ENCODE measurements around the gene H2BW2.
"Not testable (repeated sequence)": the region's sequence is repeated elsewhere in the genome, so short reads cannot be mapped to it uniquely, and the experiment has no call there.

Gene H2BW2

DNA sequence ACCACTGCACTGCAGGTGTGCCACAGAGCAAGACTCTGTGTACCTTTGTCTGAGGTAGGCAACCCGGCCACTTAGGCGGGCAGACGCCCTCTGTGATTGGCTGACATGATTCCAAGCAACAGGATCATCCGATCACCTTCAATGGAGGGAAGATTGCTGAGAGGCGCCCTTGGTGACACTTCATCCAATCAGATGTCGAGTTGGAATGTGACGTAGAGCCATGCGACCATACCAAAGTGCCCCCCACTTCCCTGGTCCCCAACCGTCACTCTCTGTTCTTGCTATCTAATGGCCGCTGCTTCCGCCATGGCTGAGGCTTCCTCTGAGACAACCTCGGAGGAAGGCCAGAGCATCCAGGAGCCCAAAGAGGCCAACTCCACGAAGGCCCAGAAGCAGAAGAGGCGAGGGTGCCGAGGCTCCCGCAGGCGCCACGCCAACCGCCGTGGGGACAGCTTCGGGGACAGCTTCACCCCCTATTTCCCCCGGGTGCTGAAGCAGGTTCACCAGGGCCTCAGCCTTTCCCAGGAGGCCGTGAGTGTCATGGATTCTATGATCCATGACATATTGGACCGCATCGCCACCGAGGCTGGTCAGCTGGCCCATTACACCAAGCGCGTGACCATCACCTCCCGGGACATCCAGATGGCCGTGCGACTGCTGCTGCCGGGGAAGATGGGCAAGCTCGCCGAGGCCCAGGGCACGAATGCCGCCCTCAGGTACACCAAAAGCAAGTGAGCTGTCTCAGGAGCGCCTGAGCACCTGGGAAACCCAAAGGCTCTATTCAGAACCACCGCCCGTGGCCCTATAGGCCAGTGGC, at the start of gene H2BW2:
TSS of gene H2BW2 (plus strand) at position 268 of the 817 bp plus-strand sequence. CDS start at position 307, 39 bp downstream.
- DNase-seq (ENCODE audit: low spot score): no peak

- no peak for DNase-seq (ENCODE audit: low spot score)
Measured at GRCh38 chrX:103999234-103999633, 40.5 kb upstream of the H2BW2 start.

- DNase-seq (ENCODE audit: low spot score): no peak
Measured at GRCh38 chrX:104008831-104009230, 30.9 kb upstream of the H2BW2 start.

GRCh38 chrX:104013158-104013557, 26.6 kb upstream of the H2BW2 start:
- DNase-seq (ENCODE audit: low spot score): no peak

GRCh38 chrX:104013606-104014005, 26.1 kb upstream of the H2BW2 start, which contains the start of gene H2BW1:
H2BW1 (minus strand) TSS chrX:104013708; CDS start chrX:104013576, 132 bp downstream.
- DNase-seq (ENCODE audit: low spot score): no peak

GRCh38 chrX:104015576-104015975, 24.2 kb upstream of the H2BW2 start:
- not testable (repeated sequence) for DNase-seq (ENCODE audit: low spot score)

GRCh38 chrX:104018126-104018525, 21.6 kb upstream of the H2BW2 start:
- no peak for DNase-seq (ENCODE audit: low spot score)

GRCh38 chrX:104041003-104041402, 1.2 kb downstream of the H2BW2 start:
- no peak for DNase-seq (ENCODE audit: low spot score)

- no peak for DNase-seq (ENCODE audit: low spot score)
Measured at GRCh38 chrX:104045642-104046041, 5.9 kb downstream of the H2BW2 start.

GRCh38 chrX:104047171-104047570, 7.4 kb downstream of the H2BW2 start:
- no peak for DNase-seq (ENCODE audit: low spot score)

DNA sequence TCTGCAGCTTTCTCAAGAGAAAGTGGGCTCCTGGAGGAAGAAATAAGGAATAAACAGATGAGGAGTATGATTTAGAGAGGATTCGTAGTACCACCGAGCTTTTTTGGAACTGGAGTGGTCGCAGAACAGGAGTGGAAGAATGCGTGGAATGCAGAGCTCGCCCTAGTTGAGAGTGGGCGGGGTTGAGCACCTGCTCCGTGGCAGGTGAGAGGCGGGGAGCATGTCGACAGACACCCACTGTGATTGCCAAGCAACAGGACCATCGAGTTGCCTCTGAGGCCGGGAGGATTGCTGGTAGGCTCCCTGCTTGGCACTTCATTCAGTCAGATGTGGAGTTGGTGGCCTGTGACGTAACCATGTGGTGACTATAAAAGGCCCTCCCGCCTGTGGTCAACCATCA, 15.2 kb downstream of the H2BW2 start:
- DNase-seq (ENCODE audit: low spot score): not testable (repeated sequence)

DNA sequence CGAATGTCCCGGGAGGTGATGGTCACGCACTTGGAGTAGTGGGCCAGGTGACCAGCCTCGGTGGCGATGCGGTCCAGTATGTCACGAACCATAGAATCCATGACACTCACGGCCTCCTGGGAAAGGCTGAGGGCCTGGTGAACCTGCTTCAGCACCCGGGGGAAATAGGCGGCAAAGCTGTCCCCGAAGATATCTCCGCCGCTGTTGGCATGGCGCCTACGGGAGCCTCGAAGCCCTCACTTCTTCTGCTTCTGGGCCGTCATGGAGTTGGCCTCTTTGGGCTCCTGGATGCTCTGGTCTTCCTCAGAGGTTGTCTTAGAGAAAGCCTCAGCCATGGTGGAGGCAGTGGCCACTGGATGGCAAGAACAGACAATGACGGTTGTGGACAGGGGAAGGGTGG, 22.9 kb downstream of the H2BW2 start:
- not testable (repeated sequence) for DNase-seq (ENCODE audit: low spot score)

DNA sequence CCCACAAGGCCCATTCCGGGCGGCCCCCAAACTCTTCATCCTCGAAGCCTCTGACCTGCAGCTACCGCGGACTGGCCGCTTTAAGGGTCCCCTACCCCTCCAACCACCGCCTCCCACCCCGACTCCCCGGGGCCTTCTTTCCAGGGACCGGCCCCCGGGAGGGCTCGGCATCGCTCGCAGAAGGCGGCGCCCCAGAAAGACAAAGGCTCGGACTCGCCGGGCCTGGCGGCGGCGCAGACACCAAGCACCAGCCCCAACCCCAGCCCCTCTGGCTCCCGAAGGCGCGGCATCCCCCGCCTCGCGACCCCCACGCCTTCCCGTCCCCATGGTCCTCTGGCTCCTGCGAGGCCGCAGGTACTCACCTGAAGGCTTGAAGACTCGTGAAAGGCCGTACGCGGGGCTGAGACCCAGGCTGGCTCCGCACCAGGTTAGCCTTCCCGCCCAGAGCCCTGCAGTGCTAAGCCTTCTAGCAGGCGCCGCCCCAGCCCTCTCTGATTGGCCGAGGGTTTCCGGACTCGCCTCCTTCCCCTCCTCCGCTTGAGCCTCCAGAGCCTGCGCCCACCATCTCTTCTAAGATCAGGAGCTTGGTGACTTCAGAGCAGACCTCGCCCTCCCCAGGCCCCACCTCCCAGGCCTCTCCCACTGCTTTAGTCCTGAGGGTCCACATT, 36.2 kb downstream of the H2BW2 start, which contains the start of gene TMSB15C:
TSS of gene TMSB15C (minus strand) at position 459 of the 668 bp plus-strand sequence.
- DNase-seq (ENCODE audit: low spot score): not testable (repeated sequence)

DNA sequence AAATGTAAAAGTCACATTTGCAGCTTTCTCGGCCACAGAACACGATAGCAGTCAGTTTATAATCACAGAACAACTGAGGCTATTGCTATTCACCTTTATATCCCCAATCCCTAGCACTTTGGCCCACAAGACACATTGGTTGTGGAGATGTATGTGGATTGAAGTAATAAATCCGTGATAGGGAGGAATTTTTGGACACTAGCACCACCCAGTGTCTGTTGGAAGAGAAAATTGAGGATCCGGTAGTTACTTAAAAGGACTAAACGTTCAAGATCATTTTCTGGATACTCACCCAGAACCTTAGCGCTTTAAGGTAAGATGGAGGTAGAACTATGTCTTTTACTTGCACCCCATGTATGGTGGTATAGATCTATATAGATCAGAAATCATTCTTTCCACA, 38.1 kb downstream of the H2BW2 start:
- not testable (repeated sequence) for DNase-seq (ENCODE audit: low spot score)

GRCh38 chrX:104084063-104084462, 44.3 kb downstream of the H2BW2 start:
- DNase-seq (ENCODE audit: low spot score): no peak

DNA sequence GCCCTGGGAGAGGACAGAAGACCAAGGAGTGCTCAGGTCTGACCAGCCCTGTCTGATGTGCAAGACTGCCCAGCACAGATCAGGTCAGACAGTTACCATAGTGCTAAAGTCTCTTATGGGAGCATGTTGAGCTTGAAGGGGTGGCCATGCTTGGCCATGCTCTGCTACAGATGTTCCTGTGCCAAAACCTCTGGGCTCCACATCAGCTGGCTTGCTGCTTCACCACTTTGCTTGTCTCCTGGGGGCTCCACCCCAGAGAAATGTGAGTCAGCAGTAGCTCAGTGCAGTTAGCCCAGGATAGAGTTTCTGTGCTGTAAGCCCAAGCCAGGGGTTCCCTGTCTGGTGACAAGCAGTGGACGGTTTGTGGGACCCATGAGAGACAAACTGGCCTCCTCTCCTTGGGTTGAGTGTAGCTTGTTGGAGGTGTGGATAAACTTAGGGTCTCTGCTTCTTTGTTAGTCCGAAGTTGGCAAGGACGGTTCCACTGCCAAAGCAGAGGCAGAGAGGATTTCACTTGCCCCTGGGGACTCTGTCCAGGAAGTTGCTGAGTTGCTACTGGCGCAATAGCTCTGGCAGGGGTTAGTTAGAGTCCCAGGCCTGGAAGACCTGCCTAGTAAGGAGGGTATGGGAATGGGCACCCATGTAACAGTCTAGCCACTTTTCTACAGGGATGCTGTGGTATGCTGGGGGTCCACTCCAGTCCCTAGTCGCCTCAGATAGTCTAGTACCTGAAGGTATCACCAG, 45.0 kb downstream of the H2BW2 start:
- no peak for DNase-seq (ENCODE audit: low spot score)

DNA sequence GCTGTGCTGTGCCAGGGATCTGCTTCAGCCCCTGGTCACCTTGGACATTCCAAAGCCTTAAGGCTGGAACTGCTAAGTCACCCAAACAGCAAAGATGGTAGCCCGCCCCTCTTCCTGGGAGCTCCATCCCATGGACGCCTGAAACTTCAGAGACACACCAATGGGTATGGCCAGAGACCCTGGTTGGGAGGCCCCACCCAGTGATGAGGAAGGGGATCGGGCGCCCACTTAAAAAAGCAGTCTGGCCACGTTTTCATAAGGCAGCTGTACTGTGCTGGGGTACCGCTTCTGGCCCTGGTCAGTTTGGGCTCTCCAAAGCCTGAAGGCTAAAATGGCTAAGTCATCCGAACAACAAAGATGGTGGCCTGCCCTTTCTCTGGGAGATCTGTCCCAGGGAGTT, 45.7 kb downstream of the H2BW2 start:
- no peak for DNase-seq (ENCODE audit: low spot score)

DNA sequence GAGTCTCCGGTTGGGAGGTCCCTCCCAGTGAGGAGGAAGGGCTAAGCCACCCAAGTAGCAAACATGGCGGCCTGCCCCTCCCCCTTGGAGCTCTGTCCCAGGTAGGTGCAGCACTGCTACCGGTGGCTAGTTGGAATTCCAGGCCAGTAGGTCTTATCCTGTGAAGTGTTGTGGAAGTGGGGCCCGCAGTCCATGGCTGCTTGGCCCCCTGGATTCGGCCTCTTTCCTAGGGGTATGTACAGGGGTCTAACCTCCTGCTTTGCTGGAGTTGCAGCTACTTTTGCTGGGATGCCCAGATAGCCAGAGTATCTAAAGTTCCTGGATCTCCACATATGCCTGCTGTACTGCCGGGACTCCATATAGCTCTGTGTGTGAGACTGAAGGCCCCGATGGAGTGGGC, 46.2 kb downstream of the H2BW2 start:
- DNase-seq (ENCODE audit: low spot score): no peak

Data from pons (tissue), 1 donor.